CD14-positive monocyte (primary cell): ENCODE data around the gene USP34. TPM values are rescaled to one million over a fixed set of nuclear protein-coding genes. Genes with fewer than 3 reads are reported as not detected.
A peak's percentile ranks its signal among the peaks of the same experiment; 100 is the strongest.

Source experiments
- DNase-seq, 3 donors: peaks; one replicate each; pipeline ENCODE4 v3.0.0-alpha.2; 2011 to 2022
- H2AFZ ChIP-seq: 2 replicates; pipeline ENCODE4 v1.6.0; 2012; ENCODE audit warnings: mild to moderate bottlenecking, low read depth, low read length, inconsistent platforms; ENCODE audit not compliant: insufficient read depth, poor library complexity, severe bottlenecking
- H3K27ac ChIP-seq, 2 donors: 1 replicate in 1 of 2; 2 replicates in 1 of 2; pipeline ENCODE4 v1.5.1; 2012 to 2013; ENCODE audit warnings: low read length in 2 of 2, control low read depth in 1 of 2, inconsistent platforms in 1 of 2, low read depth in 1 of 2, mild to moderate bottlenecking in 1 of 2
- H3K27me3 ChIP-seq, 2 donors: one replicate each; pipeline versions ENCODE4 v1.6.0 to v1.6.1; 2011 to 2013; ENCODE audit warnings: low read length in 2 of 2; ENCODE audit not compliant: control insufficient read depth in 2 of 2, insufficient read depth in 2 of 2
- H3K36me3 ChIP-seq, 2 donors: replicated peaks in 1 of 2; 1 replicate in 1 of 2; 2 replicates in 1 of 2; pipeline versions ENCODE4 v1.5.1 to v1.6.1; 2012 to 2013; ENCODE audit warnings: low read length in 2 of 2, control low read depth in 1 of 2, inconsistent platforms in 1 of 2, mild to moderate bottlenecking in 1 of 2; ENCODE audit not compliant: insufficient read depth in 2 of 2, control insufficient read depth in 1 of 2
- H3K4me1 ChIP-seq, 2 donors: 1 replicate in 1 of 2; 2 replicates in 1 of 2; pipeline versions ENCODE4 v1.5.1 to v1.6.1; 2012 to 2013; ENCODE audit warnings: low read length in 2 of 2, control low read depth in 1 of 2, inconsistent platforms in 1 of 2, mild to moderate bottlenecking in 1 of 2, moderate library complexity in 1 of 2; ENCODE audit not compliant: insufficient read depth in 2 of 2, control insufficient read depth in 1 of 2
- H3K4me2 ChIP-seq: replicated peaks from 2 replicates; pipeline ENCODE3; 2012; ENCODE audit warnings: low read length, moderate library complexity, mild to moderate bottlenecking; ENCODE audit not compliant: poor library complexity, severe bottlenecking; ENCODE audit errors: extremely low read depth
- H3K4me3 ChIP-seq, 3 experiments: fragments of 200-600 bp in 1 of 3; sonication (generic) in 1 of 3; replicated peaks in 1 of 3; 1 replicate in 2 of 3; 2 replicates in 1 of 3; pipeline ENCODE4 v1.5.1; 2011 to 2013; ENCODE audit warnings: low read length in 3 of 3, mild to moderate bottlenecking in 3 of 3, control low read depth in 2 of 3, low read depth in 2 of 3, inconsistent platforms in 1 of 3, moderate library complexity in 1 of 3
- H3K79me2 ChIP-seq: 2 replicates; pipeline ENCODE4 v1.6.0; 2012; ENCODE audit warnings: mild to moderate bottlenecking, control low read depth, inconsistent platforms, low read length, moderate library complexity; ENCODE audit not compliant: insufficient read depth
- H3K9ac ChIP-seq: 2 replicates; pipeline ENCODE4 v1.6.0; 2017; ENCODE audit warnings: low read length, mild to moderate bottlenecking; ENCODE audit not compliant: insufficient read depth, poor library complexity, severe bottlenecking
- H3K9me3 ChIP-seq, 2 donors: replicated peaks in 1 of 2; 1 replicate in 1 of 2; 2 replicates in 1 of 2; pipeline versions ENCODE4 v1.5.1 to v1.6.1; 2012 to 2013; ENCODE audit warnings: low read length in 2 of 2, control low read depth in 1 of 2; ENCODE audit not compliant: control insufficient read depth in 1 of 2, insufficient read depth in 1 of 2
- H4K20me1 ChIP-seq: 2 replicates; pipeline ENCODE4 v1.6.0; 2012; ENCODE audit warnings: mild to moderate bottlenecking, low read length, control low read depth, moderate library complexity; ENCODE audit not compliant: insufficient read depth
- H3K27ac Mint-ChIP-seq, 7 donors: one replicate each; pipeline ENCODE4 v1.8.0; 2020; ENCODE audit warnings: mild to moderate bottlenecking in 7 of 7, mixed read lengths in 7 of 7, moderate library complexity in 6 of 7, inconsistent platforms in 2 of 7
- H3K27me3 Mint-ChIP-seq, 3 donors: one replicate each; pipeline ENCODE4 v1.8.0; 2021 to 2022; ENCODE audit warnings: low read depth in 3 of 3, mild to moderate bottlenecking in 3 of 3, mixed read lengths in 3 of 3, moderate library complexity in 3 of 3, inconsistent platforms in 1 of 3
- H3K36me3 Mint-ChIP-seq, 2 donors: one replicate each; pipeline ENCODE4 v1.8.0; 2020; ENCODE audit warnings: mixed read lengths in 2 of 2, inconsistent platforms in 1 of 2, mild to moderate bottlenecking in 1 of 2
- H3K4me1 Mint-ChIP-seq: one replicate; pipeline ENCODE4 v1.8.0; 2020; ENCODE audit warnings: mild to moderate bottlenecking, mixed read lengths
- H3K4me3 Mint-ChIP-seq, 2 donors: one replicate each; pipeline ENCODE4 v1.8.0; 2020; ENCODE audit warnings: mild to moderate bottlenecking in 2 of 2, mixed read lengths in 2 of 2, moderate library complexity in 1 of 2
- H3K9me3 Mint-ChIP-seq, 7 donors: one replicate each; pipeline ENCODE4 v1.8.0; 2020 to 2022; ENCODE audit warnings: mixed read lengths in 7 of 7, mild to moderate bottlenecking in 6 of 7, moderate library complexity in 6 of 7, inconsistent platforms in 2 of 7
- CTCF ChIP-seq: fragments of 200-600 bp; IDR thresholded peaks from one replicate; pipeline ENCODE4 v1.8.0; 2022; ENCODE audit warnings: antibody characterized with exemption, mild to moderate bottlenecking
- WGBS: methylation state at CpG from one replicate; pipeline ENCODE4 v1.1.5; 2013; ENCODE audit warnings: missing lambda C conversion rate; ENCODE audit not compliant: insufficient coverage; 5-methylcytosine and 5-hydroxymethylcytosine counted together
- intact Hi-C, 2 donors: fragments of 100-400 bp; cut with micrococcal nuclease; formaldehyde crosslinking; loops; one replicate each; pipeline versions ENCODE4 v1.15.0 to v1.15.1; 2023
- polyA plus RNA-seq, 3 donors: library from polyadenylated mRNA; depleted of rRNA in 1 of 3; unstranded in 2 of 3; stranded (reverse) in 1 of 3; fragments of 300-500 nt in 2 of 3; fragments of >200 nt in 1 of 3; fragmentation: Illumina TruSeq in 2 of 3; gene quantifications; 1 replicate in 2 of 3; 2 replicates in 1 of 3; pipeline ENCODE4 v1.2.3, GENCODE V29; 2012 to 2021

USP34 gene
- polyA plus RNA-seq, 3 donors = 2.8 to 47.2 (median 5.9) TPM

GRCh38 chr2:61162721-61163120 is 308.2 kb downstream of the USP34 start:
- no peak for DNase-seq
- Mint-ChIP-seq H3K9me3 (peaks cover 4 to 10% (median 9%) of the 10 kb centered on the region in 7 donors), H3K36me3 (peaks cover 45 to 48% of the 10 kb centered on the region in 2 donors), H3K27ac (peak overlapping the region in 2 of 7 donors; percentile 20 to 47), H3K27me3 (peaks cover 0 to 2% (median 0%) of the 10 kb centered on the region in 3 donors), H3K4me1 (peaks cover 20% of the 10 kb centered on the region), H3K4me3 (no peak overlapping the region)
- Histone ChIP-seq H2AFZ (no peak overlapping the region), H3K36me3 (peaks cover 0 to 6% of the 10 kb centered on the region in 2 donors), H3K27me3 (no peaks in the 10 kb centered on the region), H3K4me1 (peaks cover 8% of the 10 kb centered on the region in 2 donors), H4K20me1 (no peaks in the 10 kb centered on the region), H3K9ac (no peak overlapping the region), H3K4me2 (no peak overlapping the region), H3K79me2 (no peaks in the 10 kb centered on the region), H3K4me3 (no peak overlapping the region), H3K9me3 (peaks cover 7 to 9% of the 10 kb centered on the region in 2 donors), H3K27ac (no peak overlapping the region)
- 95% methylated on average over 4 of the region's 5 CpGs for WGBS
- intact Hi-C loops = no loop called here
- TF ChIP-seq CTCF = no peak

- peaks cover 44 to 45% of the 10 kb centered on the region in 2 donors for H3K36me3 Mint-ChIP-seq
Measured at GRCh38 chr2:61161888-61162287, 309.0 kb downstream of the USP34 start, which contains the start of gene C2orf74. Gene C2orf74, plus strand, starts transcription at chr2:61162188. Its CDS starts 327 bp downstream, at chr2:61162515.

More at GRCh38 chr2:61161888-61162287, 309.0 kb downstream of the USP34 start, which contains the start of gene C2orf74:
- no peak for DNase-seq
- Histone ChIP-seq H3K9me3 (peaks cover 10 to 11% of the 10 kb centered on the region in 2 donors), H3K4me2 (no peak within 1 kb of the TSS), H4K20me1 (no peaks in the 10 kb centered on the region), H3K27me3 (no peaks in the 10 kb centered on the region), H3K9ac (no peak within 1 kb of the TSS), H3K4me3 (no peak within 1 kb of the TSS), H3K36me3 (peaks cover 0 to 6% of the 10 kb centered on the region in 2 donors), H3K79me2 (no peaks in the 10 kb centered on the region), H3K4me1 (peaks cover 8% of the 10 kb centered on the region in 2 donors), H2AFZ (no peak within 1 kb of the TSS), H3K27ac (no peak within 1 kb of the TSS)
- TF ChIP-seq CTCF = no peak
- Mint-ChIP-seq H3K4me1 (peaks cover 20% of the 10 kb centered on the region), H3K9me3 (peaks cover 4 to 12% (median 9%) of the 10 kb centered on the region in 7 donors), H3K27ac (peak within 1 kb of the TSS in 2 of 7 donors; percentile 20 to 47), H3K27me3 (peaks cover 0 to 2% (median 0%) of the 10 kb centered on the region in 3 donors), H3K4me3 (no peak within 1 kb of the TSS)
- intact Hi-C loops = no loop called here
- WGBS = 100% methylated on average over 2 of the region's 5 CpGs
